Measurements from ENCODE around the gene MRS2. TPM values are rescaled to one million over a fixed set of nuclear protein-coding genes. Genes with fewer than 3 reads are reported as not detected.
"Not testable (repeated sequence)": the region's sequence is repeated elsewhere in the genome, so short reads cannot be mapped to it uniquely, and the experiment has no call there.

Gene MRS2, protein sequence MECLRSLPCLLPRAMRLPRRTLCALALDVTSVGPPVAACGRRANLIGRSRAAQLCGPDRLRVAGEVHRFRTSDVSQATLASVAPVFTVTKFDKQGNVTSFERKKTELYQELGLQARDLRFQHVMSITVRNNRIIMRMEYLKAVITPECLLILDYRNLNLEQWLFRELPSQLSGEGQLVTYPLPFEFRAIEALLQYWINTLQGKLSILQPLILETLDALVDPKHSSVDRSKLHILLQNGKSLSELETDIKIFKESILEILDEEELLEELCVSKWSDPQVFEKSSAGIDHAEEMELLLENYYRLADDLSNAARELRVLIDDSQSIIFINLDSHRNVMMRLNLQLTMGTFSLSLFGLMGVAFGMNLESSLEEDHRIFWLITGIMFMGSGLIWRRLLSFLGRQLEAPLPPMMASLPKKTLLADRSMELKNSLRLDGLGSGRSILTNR
- total RNA-seq, result 10 to 100 TPM; 19.9 to 20.5 TPM

DNA sequence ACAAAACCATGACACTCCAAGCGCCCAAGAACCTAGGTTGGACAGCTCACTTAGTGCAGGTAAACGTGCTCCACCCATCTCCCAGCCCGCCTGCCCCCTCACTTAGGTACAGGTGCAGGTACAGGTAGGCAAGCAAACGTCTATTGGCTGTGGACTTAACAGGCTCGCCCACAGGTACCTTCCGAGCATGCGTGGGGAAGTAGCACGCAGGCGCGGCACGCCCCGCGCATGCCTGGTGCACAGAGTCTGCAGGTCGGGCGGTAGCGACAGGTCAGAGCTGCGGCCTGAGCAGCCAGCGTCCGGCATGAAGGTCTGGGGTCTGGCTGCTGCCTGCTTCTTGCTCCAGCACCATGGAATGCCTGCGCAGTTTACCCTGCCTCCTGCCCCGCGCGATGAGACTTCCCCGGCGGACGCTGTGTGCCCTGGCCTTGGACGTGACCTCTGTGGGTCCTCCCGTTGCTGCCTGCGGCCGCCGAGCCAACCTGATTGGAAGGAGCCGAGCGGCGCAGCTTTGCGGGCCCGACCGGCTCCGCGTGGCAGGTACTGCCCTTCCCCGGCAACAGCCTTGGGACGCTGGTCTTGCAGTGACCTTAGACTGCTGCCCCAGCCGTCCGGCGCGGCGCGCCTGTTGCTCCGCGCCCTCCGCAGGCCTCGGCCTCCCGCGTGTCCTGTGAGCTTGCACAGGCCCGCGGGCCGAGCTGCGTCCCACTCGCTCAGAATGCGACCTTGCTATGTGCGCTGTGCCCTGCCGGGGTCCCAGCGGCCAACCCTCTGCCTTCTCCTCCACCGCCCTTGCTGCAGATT lies at the start of gene MRS2:
TSS of gene MRS2 (plus strand) at position 240 of the 804 bp plus-strand sequence. CDS start at position 351, 111 bp downstream.
- POLR2A ChIA-PET, result no interaction called here
- peak within 1 kb of the TSS; percentile 95 for H3K4me3 Mint-ChIP-seq

DNA sequence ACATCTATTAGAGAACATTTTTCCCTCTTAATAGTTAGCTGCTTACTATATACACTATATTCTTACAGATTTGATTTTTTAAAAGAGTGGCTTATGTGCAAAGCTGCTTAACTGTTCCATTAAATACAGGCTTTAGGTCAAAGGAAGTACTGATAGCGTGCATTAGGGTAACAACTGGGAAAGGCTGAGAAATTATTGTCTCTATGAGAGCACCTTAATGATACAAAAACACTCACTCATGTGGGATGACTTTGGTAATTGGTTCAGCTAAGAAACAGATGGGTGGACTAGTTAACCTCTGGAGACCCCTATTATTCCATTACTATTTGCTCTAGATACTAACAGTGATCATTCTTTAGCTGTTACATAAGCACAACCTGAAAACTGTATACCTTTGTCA lies 48.9 kb upstream of the MRS2 start:
- DNase-seq, result no peak
- no peak for ATAC-seq (ENCODE audit: low read depth)
- peaks cover 47% of the 10 kb centered on the region for H3K27me3 Mint-ChIP-seq
- H3K27ac Mint-ChIP-seq, result no peak overlapping the region
- no peak overlapping the region for H3K4me3 Mint-ChIP-seq
- peaks cover 6% of the 10 kb centered on the region for H3K4me1 Mint-ChIP-seq
- no peaks in the 10 kb centered on the region for H3K9me3 Mint-ChIP-seq
- no peaks in the 10 kb centered on the region for H3K36me3 Mint-ChIP-seq
- POLR2A ChIA-PET, result no interaction called here

More for the DNA sequence above, at the start of gene MRS2:
- peaks cover 14% of the 10 kb centered on the region for H3K27me3 Mint-ChIP-seq
- DNase-seq, result peak; percentile 81
- peak within 1 kb of the TSS; percentile 65 for H3K27ac Mint-ChIP-seq
- peaks cover 18% of the 10 kb centered on the region for H3K4me1 Mint-ChIP-seq
- peak; percentile 94 for ATAC-seq (ENCODE audit: low read depth)
- peaks cover 8% of the 10 kb centered on the region for H3K36me3 Mint-ChIP-seq
- H3K9me3 Mint-ChIP-seq, result no peaks in the 10 kb centered on the region

DNA sequence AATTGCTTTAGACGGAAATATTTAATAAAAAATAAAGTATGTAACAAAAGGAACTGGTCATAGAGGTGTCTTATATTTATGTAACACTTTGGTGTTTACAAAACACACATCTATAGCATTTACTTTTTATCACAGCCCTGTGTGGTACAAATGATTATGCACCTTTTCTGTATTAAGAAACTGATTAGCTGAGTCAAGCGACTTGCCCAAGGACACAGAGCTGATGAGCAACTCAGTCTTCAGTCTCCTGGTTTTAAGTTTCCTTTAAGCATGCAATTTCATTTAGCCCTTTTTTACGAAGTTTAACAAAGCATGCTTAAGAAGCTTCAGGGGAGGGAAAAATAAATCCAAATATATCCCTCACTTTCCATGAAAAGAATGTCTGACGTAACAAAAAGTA lies 47.3 kb upstream of the MRS2 start:
- Mint-ChIP-seq H3K36me3 (no peaks in the 10 kb centered on the region), H3K4me3 (no peak overlapping the region), H3K4me1 (peaks cover 12% of the 10 kb centered on the region), H3K9me3 (no peaks in the 10 kb centered on the region), H3K27me3 (peaks cover 41% of the 10 kb centered on the region), H3K27ac (no peak overlapping the region)
- DNase-seq (no peak), ATAC-seq (ENCODE audit: low read depth) (no peak)
- POLR2A ChIA-PET, result no interaction called here

DNA sequence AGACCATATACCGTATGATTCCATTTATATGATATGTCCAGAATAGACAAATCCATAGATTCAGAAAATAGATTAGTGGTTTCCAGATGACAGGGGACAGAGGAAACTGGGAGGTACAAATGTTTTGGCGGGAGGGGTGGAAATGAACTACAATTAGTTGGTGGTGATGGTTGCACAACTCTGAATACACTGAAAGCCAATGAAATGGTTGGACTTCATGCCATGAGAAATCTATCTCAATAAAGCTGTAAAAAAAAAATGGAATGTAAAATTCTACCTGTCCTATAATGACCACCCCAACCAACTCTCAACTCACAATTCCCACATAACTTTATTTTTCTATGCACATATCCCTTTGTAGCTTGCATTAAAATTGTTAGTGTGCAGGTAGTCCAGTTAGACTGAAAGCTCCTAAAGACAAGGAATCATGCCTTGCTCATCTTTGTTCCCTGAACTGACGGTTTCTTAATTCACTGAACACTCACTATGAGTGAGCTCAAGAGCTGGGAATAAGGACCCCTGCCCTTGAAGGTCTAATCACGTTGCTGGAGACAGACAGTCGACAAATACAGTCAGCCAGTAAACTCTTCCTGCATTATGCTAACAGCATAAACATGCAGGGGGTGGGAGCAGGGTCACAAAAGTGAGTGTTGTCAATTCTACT lies 46.3 kb upstream of the MRS2 start:
- Mint-ChIP-seq H3K4me3 (no peak overlapping the region), H3K9me3 (no peaks in the 10 kb centered on the region), H3K27ac (no peak overlapping the region), H3K4me1 (peaks cover 12% of the 10 kb centered on the region), H3K36me3 (no peaks in the 10 kb centered on the region), H3K27me3 (peaks cover 42% of the 10 kb centered on the region)
- no peak for DNase-seq
- no peak for ATAC-seq (ENCODE audit: low read depth)
- POLR2A ChIA-PET, result no interaction called here

DNA sequence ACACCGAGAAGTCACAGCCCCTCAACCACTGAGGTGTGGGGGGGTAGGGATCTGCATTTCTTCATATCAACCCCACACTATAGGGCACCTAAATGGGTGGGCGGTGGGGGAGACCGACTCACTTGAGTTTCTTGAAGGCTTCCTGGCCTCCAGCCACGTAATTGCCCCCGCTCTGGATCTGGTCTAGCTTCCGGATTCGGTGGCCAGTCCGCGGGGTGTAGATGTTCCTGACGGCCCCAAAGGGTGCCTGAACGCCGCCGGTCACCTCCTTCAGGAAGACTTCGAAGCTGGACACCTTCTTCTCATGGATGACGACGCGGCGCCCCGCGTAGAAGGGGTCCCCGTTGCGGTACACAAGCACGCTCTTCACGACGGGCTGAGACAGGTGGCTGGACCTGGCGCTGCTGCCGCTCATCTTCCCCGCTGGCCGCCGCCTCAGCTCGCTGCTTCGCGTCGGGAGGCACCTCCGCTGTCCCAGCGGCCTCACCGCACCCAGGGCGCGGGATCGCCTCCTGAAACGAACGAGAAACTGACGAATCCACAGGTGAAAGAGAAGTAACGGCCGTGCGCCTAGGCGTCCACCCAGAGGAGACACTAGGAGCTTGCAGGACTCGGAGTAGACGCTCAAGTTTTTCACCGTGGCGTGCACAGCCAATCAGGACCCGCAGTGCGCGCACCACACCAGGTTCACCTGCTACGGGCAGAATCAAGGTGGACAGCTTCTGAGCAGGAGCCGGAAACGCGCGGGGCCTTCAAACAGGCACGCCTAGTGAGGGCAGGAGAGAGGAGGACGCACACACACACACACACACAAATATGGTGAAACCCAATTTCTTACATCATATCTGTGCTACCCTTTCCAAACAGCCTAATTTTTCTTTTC lies 45.2 kb upstream of the MRS2 start, which contains the start of gene DCDC2:
TSS of gene DCDC2 (minus strand) at position 724 of the 883 bp plus-strand sequence. CDS start at position 415, 309 bp downstream.
- peaks cover 12% of the 10 kb centered on the region for H3K4me1 Mint-ChIP-seq
- H3K9me3 Mint-ChIP-seq, result no peaks in the 10 kb centered on the region
- peak; percentile 51 for DNase-seq
- H3K27me3 Mint-ChIP-seq, result peaks cover 44% of the 10 kb centered on the region
- ATAC-seq (ENCODE audit: low read depth), result peak; percentile 18
- H3K36me3 Mint-ChIP-seq, result no peaks in the 10 kb centered on the region
- no peak within 1 kb of the TSS for H3K27ac Mint-ChIP-seq
- POLR2A ChIA-PET, result no interaction called here
- H3K4me3 Mint-ChIP-seq, result peak within 1 kb of the TSS; percentile 56

DNA sequence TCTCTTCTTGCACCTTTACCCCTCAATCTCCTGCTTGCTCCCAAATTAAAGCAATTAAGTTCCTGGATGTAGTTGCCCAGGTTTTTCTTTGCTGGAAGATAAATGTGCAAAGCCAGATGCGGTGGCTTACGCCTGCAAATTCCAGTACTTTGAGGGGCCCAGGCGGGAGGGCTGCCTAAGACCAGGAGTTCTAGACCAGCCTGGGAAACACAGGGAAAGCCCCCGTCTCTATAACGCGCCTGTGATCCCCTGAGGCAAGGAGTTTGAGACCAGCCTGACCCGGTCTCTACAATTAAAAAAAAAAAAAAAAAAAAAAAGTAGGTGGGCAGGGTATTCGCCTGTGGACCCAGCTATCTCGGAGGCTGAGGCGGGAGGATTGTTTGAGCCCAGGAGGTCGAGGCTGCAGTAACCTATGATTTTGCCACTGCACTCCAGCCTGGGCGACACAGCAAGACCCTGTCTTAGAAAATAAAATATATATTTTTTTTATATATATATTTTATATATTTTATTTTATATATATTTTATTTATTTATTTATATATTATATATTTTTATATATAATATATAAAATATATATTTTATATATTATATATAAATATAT lies 44.4 kb upstream of the MRS2 start:
- Mint-ChIP-seq H3K27me3 (peaks cover 45% of the 10 kb centered on the region), H3K27ac (no peak overlapping the region), H3K36me3 (no peaks in the 10 kb centered on the region), H3K9me3 (no peaks in the 10 kb centered on the region), H3K4me3 (peak overlapping the region; percentile 56), H3K4me1 (peaks cover 12% of the 10 kb centered on the region)
- POLR2A ChIA-PET, result no interaction called here
- DNase-seq (no peak), ATAC-seq (ENCODE audit: low read depth) (no peak)

DNA sequence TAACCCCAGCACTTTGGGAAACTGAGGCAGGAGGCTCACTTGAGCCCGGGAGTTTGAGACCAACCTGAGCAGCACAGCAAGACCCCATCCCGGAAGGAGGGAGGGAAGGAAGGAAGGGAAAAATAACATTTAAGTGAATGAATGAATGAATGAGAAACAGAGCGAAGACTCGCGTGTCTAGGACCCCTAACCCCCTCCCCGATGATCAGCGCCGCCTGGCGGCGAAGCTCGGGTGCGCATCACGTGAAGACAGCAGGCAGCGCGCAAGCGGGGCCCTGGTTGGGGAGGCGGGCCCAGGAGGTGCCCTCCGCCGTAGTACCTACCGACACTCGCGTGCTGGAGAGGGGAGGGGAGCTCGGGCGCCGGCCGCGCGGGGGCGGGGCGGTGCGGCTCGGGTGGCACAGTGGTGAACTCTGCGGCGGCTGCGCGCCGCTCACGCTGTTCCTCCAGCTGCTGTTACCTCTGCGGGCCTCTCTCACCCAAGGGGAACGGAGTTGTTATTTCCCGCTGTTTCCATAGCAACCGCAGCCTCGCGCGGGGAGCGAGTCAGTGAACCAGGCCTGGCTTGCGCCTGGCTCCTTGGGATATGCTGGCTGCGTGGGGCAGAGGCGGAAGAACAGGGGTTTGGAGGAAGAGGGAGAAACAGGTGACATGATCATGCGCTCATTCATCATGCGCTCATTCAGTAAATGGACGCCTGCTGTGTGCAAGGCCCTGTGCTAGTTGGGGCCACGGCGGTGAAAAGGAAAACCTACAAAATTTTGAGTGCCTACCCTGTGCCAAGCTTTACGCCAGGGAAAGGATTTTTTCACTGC lies 42.9 kb upstream of the MRS2 start:
- DNase-seq (peak; percentile 87), ATAC-seq (ENCODE audit: low read depth) (peak; percentile 86)
- no peaks in the 10 kb centered on the region for H3K36me3 Mint-ChIP-seq
- H3K27me3 Mint-ChIP-seq, result peaks cover 47% of the 10 kb centered on the region
- peak overlapping the region; percentile 59 for H3K4me3 Mint-ChIP-seq
- H3K4me1 Mint-ChIP-seq, result peaks cover 12% of the 10 kb centered on the region
- no peaks in the 10 kb centered on the region for H3K9me3 Mint-ChIP-seq
- H3K27ac Mint-ChIP-seq, result no peak overlapping the region
- POLR2A ChIA-PET, result no interaction called here

DNA sequence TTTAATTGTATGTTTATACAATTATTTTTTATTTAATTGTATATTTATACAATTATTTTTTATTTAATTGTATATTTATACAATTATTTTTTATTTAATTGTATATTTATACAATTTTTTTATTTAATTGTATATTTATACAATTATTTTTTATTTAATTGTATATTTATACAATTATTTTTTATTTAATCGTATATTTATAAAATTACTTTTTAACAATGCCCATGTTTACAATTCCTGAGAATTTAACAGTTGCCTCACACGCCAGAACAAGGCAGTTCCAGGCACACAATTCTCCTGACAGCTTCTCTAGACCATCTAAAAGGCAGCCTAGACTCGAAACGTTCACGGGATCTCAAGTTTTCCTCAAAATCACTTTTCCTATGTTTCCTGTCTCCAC lies 40.4 kb upstream of the MRS2 start:
- H3K9me3 Mint-ChIP-seq; POLR2A ChIA-PET; DNase-seq; H3K27ac Mint-ChIP-seq; H3K36me3 Mint-ChIP-seq; ATAC-seq (ENCODE audit: low read depth); H3K4me3 Mint-ChIP-seq: not testable (repeated sequence)
- H3K27me3 Mint-ChIP-seq, result peaks cover 28% of the 10 kb centered on the region
- peaks cover 12% of the 10 kb centered on the region for H3K4me1 Mint-ChIP-seq

DNA sequence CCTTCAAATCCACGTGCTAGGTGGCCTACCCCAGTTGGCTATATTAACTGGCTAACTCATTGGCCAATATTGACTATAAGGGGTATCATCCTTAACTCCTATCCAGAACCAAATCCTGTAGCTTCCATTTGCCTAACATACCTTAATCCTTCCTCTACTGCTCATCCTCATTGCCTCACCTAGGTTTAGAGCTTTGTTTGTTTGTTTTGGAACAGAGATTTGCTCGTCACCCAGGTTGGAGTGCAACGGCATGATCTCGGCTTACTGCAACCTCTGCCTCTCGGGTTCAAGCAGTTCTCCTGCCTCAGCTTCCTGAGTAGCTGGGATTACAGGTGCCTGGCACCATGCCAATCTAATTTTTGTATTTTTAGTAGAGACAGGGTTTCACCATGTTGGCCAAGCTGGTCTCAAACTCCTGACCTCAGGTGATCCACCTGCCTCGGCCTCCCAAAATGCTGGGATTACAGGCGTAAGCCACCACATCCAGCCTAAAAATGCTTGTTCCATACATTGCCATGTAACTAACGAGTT lies 37.6 kb upstream of the MRS2 start:
- H3K36me3 Mint-ChIP-seq; H3K27ac Mint-ChIP-seq; H3K9me3 Mint-ChIP-seq; H3K4me3 Mint-ChIP-seq; H3K4me1 Mint-ChIP-seq; ATAC-seq (ENCODE audit: low read depth); DNase-seq; POLR2A ChIA-PET: not testable (repeated sequence)
- H3K27me3 Mint-ChIP-seq, result peaks cover 29% of the 10 kb centered on the region

DNA sequence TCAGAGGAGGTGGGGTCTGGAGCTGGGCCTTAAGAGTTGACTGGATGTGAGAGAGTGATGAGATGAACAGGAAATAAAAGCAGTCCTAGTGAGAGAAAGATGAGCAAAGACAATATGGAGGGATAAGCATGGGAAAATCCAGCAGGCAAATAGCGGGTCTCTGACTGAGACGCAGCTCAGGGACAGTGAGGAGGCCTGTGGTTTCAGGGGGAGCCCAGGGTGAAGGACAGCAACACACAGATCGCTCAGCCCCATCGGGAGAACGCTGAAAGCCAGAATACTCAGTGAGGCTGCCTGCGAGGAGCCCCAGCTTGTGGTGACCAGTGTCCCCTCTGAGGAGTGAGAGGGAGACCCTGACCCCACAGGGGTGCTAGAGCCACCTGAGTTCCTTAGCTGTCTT lies 28.1 kb upstream of the MRS2 start:
- H3K9me3 Mint-ChIP-seq, result no peaks in the 10 kb centered on the region
- no peak for DNase-seq
- POLR2A ChIA-PET, result no interaction called here
- H3K4me3 Mint-ChIP-seq, result no peak overlapping the region
- peaks cover 9% of the 10 kb centered on the region for H3K27me3 Mint-ChIP-seq
- H3K4me1 Mint-ChIP-seq, result no peaks in the 10 kb centered on the region
- H3K36me3 Mint-ChIP-seq, result no peaks in the 10 kb centered on the region
- no peak overlapping the region for H3K27ac Mint-ChIP-seq
- no peak for ATAC-seq (ENCODE audit: low read depth)

DNA sequence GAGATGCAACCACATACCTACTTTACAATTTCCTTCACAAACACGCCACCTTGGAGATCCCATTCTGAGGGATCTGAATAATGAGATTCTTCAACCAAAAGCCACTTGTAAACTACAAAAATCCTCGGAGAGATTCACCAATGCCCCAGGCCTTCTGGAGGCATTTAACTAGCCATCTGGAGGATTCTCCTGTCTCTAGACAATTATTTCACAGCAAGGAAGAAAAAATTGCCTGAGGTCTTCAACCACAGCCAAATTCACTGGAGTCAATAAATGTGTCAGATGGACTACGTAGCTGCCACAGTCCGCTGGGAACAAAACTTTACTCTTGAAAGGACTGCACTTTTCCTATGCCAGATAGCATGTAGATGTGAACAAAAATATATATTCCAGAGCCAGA lies 25.9 kb upstream of the MRS2 start:
- DNase-seq (no peak), ATAC-seq (ENCODE audit: low read depth) (no peak)
- no peak overlapping the region for H3K4me3 Mint-ChIP-seq
- no peaks in the 10 kb centered on the region for H3K36me3 Mint-ChIP-seq
- H3K4me1 Mint-ChIP-seq, result no peaks in the 10 kb centered on the region
- H3K27ac Mint-ChIP-seq, result no peak overlapping the region
- POLR2A ChIA-PET, result no interaction called here
- peaks cover 19% of the 10 kb centered on the region for H3K27me3 Mint-ChIP-seq
- H3K9me3 Mint-ChIP-seq, result no peaks in the 10 kb centered on the region
